Activated CD4-positive, alpha-beta T cell treated with anti-CD3 and anti-CD28 coated beads, Interleukin-2, Interleukin-4, amounts not matched to agents 100 ng/mL and 50 ng/mL, durations not matched to agents 16 hours and 8 hours (primary cell): ENCODE data around the gene RECQL5.
"Not testable (repeated sequence)": the region's sequence is repeated elsewhere in the genome, so short reads cannot be mapped to it uniquely, and the experiment has no call there.

ENCODE experiments used
- DNase-seq: peaks from one replicate; pipeline ENCODE4 v3.0.0-alpha.2; 2020; ENCODE audit warnings: low spot score

RECQL5 gene

DNA sequence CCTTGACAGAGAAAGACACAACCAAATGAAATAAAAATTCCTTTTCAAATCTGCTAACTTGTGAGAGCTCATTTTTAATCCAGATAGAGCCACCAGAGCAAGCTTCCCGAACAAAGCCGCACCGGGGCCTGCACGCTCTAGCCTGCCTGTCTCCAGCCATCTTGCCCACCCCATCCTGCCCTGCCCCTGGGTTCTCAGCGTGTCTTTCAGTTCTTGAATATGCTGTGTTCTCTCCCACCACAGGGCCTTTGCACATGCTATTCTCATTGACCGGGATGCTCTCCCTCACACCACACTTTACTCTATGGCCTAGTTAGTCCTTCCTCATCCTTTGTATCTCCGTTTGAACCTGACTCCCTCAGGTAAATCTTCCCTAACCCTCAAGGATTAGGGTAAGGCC is 19.0 kb downstream of the RECQL5 start:
- no peak for DNase-seq

DNA sequence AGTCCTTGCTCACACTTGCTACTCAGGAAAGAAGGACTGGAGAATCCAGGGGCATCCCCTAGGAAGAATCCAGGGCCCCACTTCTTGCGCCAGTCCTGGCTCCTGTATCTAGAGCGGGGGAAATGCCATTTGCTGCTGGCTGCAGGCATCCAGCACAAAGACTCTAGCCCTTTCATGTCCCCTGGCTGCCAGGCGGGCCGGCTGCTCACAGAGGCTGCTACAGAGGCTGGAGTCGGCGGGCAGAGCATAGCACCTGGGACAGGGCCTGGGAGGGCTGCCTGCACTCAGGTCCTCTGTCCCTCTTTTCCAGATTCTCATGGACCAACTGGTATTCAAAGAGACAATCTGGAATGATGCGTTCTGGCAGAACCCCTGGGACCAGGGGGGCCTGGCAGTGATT is 19.9 kb downstream of the RECQL5 start:
- no peak for DNase-seq

DNA sequence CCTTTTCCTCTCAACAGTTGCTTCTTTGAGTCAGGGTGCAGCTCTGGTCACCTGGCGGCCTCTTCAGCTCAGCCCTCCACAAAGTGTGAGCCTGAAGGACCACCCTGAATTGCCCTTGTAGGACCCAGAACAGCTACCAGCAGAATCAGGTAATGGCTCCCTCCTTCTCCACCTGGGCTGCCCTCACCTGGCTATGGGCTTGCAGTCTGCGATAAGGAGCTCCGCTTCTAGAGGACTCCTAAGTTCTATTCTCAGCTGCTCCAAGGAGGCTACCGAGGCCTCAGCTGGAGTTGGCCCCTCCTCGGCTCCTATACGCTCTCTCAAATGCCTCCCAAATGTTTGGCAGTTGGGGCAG is 20.3 kb downstream of the RECQL5 start:
- DNase-seq: no peak

DNA sequence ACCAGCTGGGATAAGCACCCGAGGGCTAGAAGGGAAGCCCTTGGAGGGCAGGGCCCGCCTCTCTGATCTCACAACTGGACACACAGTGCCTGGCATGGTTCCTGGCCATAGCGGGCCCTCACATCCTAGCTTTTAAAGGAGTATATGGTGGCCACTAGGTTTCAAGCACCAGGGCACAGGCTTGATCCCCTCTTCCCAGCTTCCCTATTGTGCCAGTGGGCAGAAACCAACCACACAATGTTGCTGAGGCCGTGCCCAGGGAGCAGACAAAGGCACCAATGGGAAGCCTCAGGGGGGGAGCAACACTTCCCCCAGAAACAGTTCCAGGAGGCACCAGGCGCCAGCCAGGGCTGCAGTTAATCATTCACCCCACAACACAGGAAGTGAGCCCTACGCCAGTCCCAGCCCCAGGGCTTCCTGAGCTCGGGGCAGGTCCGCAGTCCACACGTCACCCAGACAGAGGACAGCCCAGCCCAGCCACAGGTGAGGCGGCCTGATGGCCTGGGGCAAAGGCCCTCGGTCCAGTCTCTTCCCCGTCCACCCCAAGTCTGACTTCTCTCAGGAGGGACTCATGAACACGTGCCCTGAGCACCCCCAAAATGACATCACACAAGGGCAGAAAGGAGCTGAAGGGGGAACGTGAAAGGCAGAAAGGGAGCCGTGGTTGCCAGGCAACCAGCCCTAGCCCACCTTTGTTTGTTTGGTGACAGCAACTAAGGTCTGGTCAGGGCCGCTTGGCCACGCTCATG is 20.9 kb downstream of the RECQL5 start:
- no peak for DNase-seq

DNA sequence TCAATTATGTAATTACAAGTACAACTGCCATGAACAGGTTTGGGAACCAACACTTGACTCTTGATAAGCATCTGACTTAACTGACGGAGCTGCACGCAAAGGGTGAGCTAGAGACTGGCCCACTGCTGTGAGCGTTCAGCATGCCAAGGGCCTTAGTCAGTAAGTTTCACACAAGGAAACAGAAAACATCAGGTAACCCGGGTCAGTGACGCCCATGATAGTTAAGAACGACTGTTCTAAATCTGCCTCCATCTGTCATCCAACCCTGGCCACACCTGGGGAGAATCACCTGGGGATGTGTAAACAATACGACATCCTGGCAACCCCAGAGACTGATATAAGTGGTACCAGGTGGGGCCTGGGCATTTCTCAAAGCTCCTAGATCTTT is 21.5 kb downstream of the RECQL5 start:
- no peak for DNase-seq

DNA sequence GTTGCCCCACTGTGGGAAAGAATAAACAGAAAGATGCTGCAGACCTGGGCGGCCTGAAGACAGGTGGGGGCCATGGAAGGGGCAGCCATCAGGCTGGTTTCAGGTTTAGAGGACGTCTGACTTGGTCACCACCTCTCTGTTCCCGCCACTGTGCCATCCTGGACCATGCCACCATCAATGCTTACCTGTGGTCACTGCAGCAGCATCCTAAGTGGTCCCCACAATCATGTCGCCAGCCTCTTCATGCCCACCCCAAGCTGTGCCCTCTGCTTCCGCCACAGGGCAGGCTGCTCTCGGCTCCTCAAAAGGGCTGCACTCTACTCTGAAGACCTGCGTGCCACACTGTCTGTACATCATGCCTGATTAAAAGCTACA is 23.3 kb downstream of the RECQL5 start:
- DNase-seq: no peak

DNA sequence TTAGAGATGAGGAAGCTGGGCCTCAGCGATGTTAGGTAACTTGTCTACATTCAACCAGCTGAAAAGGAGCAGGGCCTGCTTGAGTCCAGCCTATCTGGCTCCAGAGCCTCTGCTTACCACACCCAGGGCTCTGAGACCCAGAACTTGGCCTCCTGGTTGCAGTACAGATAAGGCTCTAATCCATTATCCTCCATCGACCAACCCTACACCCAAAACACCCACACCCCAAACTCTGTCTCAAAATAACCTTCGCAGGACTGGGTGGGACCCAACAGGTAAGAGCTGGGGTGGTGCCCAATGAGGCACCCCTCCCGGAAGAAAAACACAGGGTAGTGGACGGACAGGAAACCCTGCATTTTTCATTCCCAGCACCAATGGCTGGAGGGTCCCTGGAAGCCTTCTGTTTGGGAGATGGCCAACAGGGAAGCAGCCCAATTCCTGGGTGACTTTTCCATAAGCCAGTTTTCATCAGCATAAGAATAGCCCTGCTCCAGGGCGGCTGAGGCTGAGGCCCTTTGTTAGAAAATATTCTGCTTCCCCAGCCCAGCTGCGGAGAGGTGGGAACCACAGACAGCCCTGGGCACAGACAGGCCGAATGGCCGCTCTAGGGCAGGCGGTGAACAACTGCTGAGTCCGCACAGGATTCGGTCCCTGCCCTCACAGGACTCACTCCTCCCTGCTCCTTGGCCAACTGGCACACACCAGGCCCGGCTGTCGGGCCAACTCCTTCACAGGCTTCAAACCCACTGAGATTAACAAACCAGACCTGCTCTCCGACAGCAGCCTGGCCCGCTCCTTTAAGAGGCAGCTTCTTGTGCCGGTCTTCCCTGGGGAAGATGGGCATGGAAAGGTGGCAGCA is 23.9 kb downstream of the RECQL5 start:
- DNase-seq: no peak

DNA sequence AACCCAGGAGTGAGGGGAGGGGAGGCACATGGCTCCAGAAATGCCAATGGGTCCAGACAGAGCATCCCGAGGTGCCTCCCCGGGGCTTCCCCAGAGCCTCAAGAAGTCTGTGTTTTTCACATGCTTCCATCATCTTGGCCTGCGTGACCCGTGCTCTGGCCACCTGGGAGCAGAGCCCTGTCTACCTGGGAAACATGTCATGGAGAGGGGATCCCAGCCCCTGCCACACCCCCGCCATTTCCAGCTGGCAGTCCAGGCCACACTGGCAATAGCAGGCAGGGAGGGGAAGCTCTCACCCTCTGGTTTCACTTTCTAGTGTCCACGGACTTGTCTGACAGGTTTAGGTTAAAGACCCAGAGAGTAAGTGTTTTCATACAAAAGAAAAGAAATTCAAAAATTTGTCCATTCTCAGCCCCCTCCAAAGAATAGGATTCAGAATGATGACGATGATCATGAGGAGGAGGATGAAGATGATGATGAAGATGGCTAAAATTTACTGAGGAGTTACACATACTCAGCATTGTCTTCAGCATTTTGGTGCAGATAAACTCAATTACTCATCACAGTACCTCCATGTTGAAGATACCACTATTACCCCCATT is 24.7 kb downstream of the RECQL5 start:
- DNase-seq: no peak

DNA sequence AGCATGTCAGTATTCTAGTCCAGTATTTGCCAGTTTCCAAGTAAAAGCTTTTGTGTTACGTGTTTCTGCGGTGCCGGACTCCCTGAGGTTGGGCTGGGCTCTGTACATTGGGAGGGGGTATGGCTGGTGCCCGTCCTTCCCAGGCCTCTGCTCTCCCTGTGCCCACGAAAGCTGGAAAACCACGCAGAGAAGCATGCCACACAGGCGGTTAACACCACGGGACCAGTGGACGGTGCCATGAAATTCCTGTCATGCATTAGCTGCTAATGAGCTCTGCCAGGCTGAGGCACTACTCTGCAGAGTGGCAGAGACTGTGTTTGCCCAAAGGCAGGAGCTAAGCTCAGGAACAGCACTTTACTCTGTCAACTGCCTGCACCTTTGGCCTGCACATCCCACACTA is 25.6 kb downstream of the RECQL5 start:
- no peak for DNase-seq

DNA sequence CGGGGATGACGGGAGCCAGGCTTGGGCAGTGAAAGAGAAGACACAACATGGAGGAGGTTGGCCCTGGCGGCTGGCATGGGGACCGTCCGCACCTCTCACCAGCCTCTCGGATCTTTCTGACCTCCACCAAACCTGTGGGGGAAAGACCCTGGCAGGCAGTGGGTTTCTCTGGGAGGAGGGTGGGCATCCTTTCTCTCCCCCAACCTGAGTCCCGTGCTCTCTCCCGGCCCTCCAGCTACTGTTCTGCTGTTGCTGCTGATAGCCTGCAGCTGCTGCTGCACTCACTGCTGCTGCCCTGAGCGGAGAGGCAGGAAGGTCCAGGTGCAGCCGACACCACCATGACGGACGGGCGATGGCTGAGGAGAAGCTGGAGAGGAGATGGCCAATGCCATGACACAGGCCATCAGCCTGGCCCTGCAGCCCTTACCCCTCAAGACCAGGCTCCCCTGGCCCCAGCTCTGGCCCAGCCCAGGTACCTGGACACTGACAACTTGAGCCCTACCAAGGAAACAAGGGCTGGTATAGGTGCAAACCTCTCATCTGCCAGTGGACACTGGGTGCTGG is 26.3 kb downstream of the RECQL5 start:
- no peak for DNase-seq

DNA sequence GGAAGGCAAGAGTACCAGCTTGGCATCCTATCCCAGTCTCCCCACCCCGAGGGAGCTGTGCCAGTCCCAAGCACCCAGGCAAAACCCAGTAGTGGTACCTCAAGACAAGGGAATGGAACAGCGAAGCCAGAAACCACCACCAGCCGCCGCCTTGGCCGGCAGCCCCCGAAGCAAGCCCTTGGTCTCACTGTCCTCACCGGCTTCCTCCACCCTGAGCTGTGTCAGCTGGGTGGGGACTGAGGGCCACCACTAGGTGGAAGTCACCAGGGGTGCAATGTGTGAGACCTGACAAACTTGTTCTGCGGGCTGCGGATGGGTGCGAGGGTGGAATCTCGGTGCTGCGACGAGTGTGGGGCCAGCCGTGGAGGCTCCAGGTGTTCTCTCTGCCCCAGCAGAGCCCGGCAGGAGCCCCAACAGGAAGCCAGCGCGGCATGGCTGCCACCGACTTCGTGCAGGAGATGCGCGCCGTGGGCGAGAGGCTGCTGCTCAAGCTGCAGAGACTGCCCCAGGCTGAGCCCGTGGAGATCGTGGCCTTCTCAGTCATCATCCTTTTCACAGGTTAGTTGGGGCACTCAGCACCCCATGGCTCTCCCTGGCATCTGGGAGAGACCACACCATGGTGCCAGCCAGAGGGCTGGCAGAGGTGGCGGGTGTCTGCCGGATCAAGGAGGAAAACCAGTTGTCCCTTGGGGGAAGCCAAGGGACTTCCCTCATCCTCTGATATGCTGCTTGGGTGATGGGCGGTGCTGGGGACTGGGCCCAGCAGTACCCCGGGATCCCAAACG is 27.0 kb downstream of the RECQL5 start:
- DNase-seq: no peak

DNA sequence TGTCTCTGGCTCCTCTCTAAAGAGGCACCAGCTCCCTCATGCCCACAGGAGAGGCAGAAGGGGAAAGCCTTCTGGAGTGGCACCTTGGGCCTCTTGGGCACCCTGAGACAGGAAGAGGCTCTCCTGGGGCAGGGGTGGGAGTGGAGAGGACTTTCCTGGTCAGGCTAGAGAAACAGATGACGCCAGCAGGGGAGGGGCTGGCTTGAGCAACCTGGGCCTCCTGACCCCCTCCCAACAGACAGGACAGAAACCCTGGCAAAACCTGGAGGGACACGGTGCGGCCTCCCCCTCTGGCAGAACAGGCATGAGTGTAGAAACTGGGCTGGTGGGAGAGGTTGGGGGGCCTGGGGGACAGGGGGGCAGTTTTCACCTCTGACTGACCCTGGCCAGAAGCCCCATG is 27.6 kb downstream of the RECQL5 start:
- no peak for DNase-seq

DNA sequence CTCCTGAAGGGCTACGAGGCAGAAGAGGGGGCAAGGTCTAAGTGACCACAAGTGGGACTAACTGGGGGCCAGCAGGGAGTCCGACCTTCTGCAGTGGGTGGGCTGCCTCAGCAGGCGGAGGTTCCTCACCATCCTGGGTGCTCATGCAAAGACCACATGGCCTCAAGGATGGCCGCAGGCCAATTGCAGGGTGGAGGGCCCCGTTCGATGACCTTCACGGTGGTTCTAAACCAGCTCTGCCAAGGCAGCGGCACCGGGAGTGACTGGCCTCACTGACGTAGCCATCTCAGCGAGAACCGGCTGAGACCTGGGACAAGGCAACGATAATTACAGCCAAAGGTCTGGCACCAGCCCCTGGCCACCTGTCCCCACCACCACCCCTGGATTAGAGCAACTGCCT is 28.1 kb downstream of the RECQL5 start:
- no peak for DNase-seq

DNA sequence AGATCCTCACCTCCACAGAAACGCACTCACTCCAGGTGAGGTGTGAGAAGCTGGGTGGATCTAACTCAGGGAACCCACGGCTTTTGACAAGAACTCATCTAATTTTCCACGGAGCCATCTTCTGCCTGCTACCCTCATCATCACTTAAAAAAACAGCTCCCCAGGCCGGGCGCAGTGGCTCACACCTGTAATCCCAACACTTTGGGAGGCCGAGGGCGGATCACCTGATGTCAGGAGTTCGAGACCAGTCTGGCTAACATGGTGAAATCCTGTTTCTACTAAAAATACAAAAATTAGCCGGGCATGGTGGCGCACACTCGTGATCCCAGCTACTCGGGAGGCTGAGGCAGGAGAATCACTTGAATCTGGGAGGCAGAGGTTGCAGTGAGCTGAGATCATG is 28.9 kb downstream of the RECQL5 start:
- not testable (repeated sequence) for DNase-seq

DNA sequence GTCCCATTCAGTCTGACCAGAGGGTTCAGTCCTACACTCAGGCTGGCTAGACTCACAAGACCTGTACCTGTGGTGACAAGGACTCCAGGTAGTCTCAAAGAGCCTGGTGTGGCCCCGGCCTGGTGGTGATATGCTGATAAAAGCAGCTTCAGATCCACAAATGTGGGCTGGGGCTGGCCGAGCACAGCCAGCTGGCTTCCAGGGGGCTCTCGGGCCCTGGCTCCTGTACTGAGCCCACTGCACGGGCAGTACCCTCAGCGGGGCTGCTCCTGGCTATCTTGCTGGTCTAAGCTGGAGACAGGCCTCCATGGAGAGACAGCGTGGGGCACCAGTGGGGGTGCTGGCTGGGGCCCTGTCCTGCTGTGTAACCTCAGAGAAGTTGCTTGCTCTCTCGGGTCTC is 29.4 kb downstream of the RECQL5 start:
- DNase-seq: no peak

DNA sequence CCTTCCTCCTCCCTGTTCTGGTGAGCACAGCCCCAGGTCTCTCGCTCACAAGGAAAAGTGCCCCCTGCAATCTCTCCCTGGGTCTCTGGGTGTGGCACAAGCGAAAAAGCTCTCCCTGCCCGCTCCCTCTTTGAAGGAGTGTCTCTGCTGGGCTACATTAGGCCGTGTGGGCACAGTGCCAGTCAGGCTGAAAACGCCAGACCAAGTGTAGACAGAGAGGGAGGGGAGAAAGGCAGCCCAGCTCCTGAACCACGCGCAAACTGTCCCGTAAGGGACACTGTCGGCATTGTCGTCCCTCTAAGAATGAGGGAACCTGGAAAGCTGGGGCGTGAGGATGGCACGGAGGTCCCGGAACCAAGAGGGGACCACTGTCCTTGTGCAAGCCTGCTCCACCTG is 29.8 kb downstream of the RECQL5 start:
- no peak for DNase-seq

DNA sequence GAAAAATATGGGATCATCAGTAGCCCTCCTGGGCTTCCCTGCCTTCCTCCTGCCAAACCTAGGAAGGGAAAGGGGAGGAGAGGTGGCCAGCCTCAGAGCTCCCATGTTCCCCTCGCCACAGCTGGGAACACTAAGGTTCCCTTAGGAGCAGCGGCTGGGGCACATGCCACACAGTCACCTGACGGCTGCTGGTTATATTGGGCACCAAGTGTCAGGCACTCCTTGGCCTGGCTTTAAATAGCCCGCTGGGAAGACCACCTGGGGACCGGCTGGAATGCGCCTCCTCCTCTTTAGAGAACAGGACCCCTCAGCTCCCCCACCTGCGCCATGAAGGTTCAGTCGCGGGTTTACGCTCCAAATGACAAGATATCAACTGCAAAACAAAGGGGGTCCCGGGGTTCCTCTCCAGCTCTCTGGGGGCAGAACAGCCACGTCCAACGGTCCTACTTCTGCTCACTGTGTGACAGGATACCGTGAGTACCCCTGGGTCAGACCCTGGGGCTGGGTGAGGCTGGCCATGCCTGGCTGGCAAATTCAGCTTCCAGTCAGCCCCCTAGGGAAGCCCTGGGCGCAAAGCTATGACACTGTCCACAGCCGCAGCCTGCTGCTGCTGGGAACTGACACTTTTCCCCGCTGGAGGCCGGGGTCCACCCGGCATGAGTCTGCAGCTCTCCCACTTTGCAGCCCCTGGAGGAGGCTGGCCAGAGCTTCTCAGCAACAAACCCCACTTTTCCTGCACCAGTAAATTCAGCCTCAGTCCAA is 30.4 kb downstream of the RECQL5 start:
- no peak for DNase-seq

DNA sequence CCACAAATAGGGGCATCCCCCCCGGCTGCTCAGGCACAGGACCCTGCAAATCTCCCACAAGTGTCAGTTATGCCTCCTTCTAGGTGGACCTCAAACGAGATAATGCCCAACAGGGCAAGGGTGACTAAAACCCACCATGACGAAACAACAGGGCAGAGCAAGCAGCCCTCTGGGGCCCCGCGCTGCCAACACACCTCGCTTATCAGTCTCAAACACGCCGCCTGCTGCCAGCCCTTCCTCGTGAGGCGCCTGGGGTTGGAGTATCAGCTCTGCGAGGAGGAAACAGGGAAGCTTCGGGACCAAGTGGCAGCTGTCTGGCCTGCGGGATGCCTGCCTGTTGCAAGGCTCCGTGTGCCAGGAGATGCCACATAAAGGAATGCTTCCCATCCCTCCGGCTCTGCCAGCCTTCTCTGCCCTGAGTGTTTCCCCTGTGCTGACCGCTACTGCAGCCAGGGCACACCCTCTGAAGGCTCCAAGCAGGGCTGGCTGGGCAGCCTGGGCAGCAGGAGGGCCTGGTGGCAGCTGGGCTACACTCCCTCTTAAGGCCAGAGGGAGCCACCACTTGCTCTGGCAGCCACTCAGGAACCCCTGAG is 31.2 kb downstream of the RECQL5 start:
- DNase-seq: no peak

DNA sequence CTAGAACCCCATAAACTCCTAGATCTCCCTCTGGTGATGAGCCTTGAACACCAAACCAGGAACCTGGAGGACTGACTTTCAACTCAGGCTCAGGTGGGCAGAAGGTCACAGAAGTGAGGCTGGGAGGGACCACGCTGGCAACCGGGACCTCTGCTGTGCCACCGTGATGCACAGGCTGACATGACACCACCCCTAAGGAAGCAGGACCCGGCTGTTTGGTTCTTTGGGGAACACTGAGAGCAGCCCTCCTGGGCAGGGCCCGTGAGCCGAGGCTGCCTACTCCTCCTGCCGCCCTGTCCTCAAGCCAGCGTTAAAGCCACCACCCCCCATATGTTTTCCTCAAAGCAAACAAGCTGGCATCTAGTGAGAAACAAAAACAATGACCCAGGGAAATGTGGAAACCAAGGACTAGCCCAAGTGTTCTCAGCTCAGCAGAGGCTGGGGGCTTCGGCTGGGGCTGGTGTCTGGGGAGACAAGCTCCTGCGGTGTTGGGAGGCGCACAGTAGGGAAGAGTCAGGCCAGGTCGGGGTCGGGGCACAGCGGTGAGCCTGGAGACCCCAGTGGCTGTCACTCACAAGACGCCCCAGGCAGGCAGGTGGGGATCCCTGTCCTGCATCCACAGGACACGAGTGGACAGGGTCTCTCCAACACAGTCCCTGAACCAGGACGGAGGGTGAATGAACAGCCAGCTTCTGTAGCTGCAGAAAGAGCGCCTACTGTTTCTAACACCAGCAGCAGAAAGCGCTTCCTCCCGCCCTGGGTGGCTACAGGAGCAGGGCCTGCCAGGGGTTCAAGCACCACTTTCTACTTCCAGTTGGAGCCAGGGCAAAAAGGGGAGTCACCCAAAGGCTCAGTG is 32.0 kb downstream of the RECQL5 start:
- no peak for DNase-seq

DNA sequence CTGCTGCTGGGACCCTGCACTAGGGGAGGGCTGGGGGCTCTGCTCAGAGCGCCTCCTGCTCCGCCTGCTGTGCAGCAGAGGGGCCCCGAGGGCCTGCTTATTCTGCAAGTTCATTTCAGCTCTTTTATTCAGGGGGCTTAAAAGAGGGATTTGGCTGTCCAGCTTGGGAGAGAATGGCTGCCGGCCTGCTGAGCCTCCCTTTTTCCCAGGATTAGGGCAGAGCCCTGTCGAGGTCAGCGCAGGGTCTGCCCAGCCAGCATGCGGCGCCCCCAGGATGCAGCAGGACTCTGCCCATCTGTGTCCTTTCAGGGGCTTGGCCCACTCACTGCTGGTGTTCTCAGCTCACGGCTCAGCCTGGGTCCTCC is 32.6 kb downstream of the RECQL5 start:
- DNase-seq: no peak
